IPS-20b (cell line): Measurements from ENCODE around the gene HHIPL2.

Source experiments
- H3K27ac ChIP-seq: one replicate; pipeline ENCODE4 v1.5.1; 2013; ENCODE audit warnings: low read length
- H3K27me3 ChIP-seq: 2 replicates; pipeline ENCODE4 v1.6.1; 2013; ENCODE audit warnings: mild to moderate bottlenecking, low read length, inconsistent platforms; ENCODE audit not compliant: insufficient read depth
- H3K36me3 ChIP-seq: 2 replicates; pipeline ENCODE4 v1.6.1; 2013; ENCODE audit warnings: low read depth, mild to moderate bottlenecking, inconsistent platforms, low read length, moderate library complexity; ENCODE audit not compliant: insufficient read depth
- H3K4me1 ChIP-seq: 2 replicates; pipeline ENCODE4 v1.6.1; 2013; ENCODE audit warnings: mild to moderate bottlenecking, control low read depth, inconsistent platforms, low read length, moderate library complexity; ENCODE audit not compliant: insufficient read depth
- H3K4me3 ChIP-seq: 2 replicates; pipeline ENCODE4 v1.5.1; 2013; ENCODE audit warnings: mild to moderate bottlenecking, low read length, inconsistent platforms
- H3K9ac ChIP-seq: 2 replicates; pipeline ENCODE4 v1.6.1; 2013; ENCODE audit warnings: low read depth, mild to moderate bottlenecking, inconsistent platforms, low read length, moderate library complexity
- H3K9me3 ChIP-seq: 2 replicates; pipeline ENCODE4 v1.6.1; 2013; ENCODE audit warnings: mild to moderate bottlenecking, low read depth, low read length, inconsistent platforms; ENCODE audit not compliant: insufficient read depth

Gene HHIPL2

DNA sequence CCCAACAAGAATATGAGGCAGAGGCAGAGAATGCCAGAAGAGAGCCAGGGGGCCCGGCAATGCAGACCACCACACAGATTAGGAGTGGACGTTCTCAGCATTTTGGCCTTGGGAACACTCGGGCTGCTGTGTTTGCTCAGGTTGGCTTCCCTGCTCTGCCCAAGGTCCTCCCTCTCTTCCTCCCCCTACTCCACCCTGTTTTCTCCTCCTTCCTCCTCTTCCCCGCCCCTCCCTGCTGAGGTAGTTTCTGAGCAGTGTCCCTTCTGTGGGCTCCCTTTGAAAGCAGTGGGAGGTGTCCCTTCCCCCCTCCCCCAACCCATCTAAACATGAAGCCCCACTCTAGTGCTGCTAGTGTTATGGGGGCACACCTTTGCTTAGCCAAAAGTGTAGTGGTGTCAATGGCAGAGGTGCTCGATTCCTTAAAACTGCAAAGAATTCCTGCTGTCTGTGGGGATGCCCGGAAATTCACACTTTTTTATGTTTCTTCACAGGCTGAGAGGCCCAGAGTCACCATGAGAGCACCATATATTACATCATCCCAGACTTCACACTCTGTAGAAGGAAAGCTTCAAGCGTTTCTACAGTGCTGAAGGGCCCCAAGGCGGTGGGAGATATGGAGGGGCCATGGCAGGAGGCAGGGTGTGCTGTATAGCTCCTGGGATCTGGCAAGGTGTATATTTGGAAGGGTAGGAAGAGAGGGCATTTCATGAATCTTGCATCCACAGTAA, at the start of gene HHIPL2:
Gene HHIPL2, minus strand, starts transcription at position 161 of the 728 bp plus-strand sequence. Its CDS starts 60 bp downstream, at position 101.
- Histone ChIP-seq H3K4me1 (peaks cover 5% of the 10 kb centered on the region; the same call in 1 of the 2 replicates), H3K27me3 (no peaks in the 10 kb centered on the region), H3K27ac (no peak within 1 kb of the TSS), H3K36me3 (no peaks in the 10 kb centered on the region), H3K4me3 (no peak within 1 kb of the TSS), H3K9ac (no peak within 1 kb of the TSS), H3K9me3 (no peaks in the 10 kb centered on the region)

DNA sequence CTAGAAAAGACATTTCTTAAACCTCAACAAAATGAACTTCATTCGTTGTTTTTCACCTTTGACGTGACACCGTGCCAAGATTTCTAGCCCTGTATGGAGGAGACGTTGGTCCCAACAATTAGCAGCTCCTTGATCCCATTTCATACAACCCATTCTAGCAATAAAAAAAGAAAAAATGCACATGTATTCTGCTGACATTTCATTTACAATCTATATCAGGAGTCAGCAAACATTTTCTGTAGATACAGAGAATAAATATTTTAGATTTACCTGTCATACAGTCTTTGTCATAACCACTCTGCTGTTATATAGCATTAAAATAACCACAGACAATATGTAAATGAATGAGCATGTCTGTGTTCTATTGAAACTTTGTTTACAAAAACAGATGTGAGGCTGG, 48.8 kb upstream of the HHIPL2 start:
- H3K27me3 ChIP-seq: peaks cover 10% of the 10 kb centered on the region; the same call in 1 of the 2 replicates

DNA sequence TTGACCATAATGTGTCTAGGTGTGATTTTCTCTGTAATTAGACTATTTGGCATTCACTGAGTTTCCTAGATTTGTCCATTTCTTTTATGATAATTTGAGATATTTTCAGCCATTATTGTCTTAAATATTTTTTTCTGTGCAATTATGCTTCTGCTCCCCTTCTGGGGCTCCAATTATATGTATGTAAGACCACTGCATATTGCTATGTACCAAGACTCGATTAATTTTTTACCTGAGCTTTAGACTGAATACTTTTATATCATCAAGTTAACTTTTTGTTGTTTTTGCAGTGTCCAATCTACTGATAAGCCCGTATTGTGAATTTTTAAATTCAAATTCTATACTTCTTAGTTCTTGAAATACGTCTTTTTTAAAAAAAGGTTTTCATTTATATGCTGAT, 46.9 kb upstream of the HHIPL2 start:
- H3K9me3 ChIP-seq: no peaks in the 10 kb centered on the region
- no peak overlapping the region for H3K27ac ChIP-seq
- no peaks in the 10 kb centered on the region for H3K4me1 ChIP-seq
- H3K27me3 ChIP-seq: peaks cover 6% of the 10 kb centered on the region
- no peak overlapping the region for H3K4me3 ChIP-seq
- H3K36me3 ChIP-seq: no peaks in the 10 kb centered on the region
- H3K9ac ChIP-seq: no peak overlapping the region

More for the DNA sequence above, 48.8 kb upstream of the HHIPL2 start:
- H3K4me1 ChIP-seq: no peaks in the 10 kb centered on the region
- no peaks in the 10 kb centered on the region for H3K9me3 ChIP-seq
- no peaks in the 10 kb centered on the region for H3K36me3 ChIP-seq
- no peak overlapping the region for H3K9ac ChIP-seq
- no peak overlapping the region for H3K4me3 ChIP-seq
- H3K27ac ChIP-seq: no peak overlapping the region

DNA sequence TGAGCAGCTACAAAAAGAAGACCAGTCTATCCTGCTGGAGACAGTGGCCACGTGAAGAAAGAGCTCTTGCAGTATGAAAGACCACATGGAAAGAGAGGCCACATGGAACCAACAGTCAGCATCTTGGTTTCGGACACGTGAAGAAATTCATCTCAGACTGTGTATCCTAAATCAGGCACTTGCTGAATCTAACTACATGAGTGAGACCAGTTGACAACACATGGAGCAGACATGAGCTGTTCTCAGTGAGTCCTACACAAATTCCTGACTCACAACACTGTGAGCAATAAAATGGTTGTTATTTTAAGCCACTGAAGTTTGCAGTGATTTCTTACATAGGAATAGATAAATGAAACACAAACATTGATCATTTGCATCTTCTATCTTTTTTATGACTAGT, 44.3 kb upstream of the HHIPL2 start:
- Histone ChIP-seq H3K9me3 (no peaks in the 10 kb centered on the region), H3K4me1 (no peaks in the 10 kb centered on the region; the same call in 1 of the 2 replicates), H3K4me3 (no peak overlapping the region), H3K27ac (no peak overlapping the region), H3K9ac (no peak overlapping the region), H3K36me3 (peaks cover 12% of the 10 kb centered on the region), H3K27me3 (no peaks in the 10 kb centered on the region; the same call in 1 of the 2 replicates)

DNA sequence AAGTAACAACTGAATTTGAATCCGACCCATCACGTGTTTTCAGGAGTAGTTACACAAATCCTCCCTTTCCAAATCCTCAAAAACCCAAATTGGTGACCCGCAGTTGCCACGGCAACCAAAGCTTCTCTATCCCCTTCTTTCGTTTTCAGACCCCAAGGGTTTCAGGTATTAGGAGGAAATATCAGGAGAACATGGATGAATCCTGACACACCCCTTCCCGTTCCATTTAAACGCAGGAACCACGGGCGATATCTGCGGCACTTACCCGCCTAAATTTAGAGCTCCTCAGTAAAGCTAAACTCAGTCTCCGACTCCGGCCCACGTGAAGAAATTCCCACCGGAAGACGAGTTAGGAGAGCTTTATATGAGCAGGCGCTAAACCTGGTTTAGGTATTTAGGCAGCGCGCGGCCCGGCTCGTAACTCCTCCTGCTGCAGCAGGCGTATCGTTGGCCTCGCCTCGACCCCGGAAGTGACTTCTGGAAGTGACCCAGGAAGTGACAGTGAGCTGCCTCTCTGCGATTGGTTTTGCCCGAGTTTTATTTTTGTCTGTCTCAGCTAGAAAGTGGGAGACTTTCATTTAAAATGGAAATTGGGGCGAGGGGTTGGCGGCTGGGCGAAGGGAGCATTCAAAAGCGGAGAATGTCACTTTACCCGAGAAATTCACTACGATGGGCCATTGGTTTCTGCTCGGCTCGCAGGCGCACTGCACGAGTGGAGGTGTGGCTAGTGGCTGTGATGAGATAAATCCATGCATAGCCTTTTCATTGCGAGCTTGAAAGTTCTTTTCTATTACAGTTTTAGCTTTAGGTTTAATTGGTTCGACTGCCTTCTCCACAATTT, 41.8 kb upstream of the HHIPL2 start, which contains the start of gene TAF1A:
Gene TAF1A, minus strand, starts transcription at position 472 of the 841 bp plus-strand sequence.
- peak within 1 kb of the TSS; percentile 92 for H3K9ac ChIP-seq
- H3K27me3 ChIP-seq: no peaks in the 10 kb centered on the region; the same call in 1 of the 2 replicates
- peak within 1 kb of the TSS; percentile 11 for H3K27ac ChIP-seq
- H3K36me3 ChIP-seq: peaks cover 29% of the 10 kb centered on the region
- no peaks in the 10 kb centered on the region; the same call in 1 of the 2 replicates for H3K4me1 ChIP-seq
- H3K4me3 ChIP-seq: peak within 1 kb of the TSS; percentile 94
- H3K9me3 ChIP-seq: no peaks in the 10 kb centered on the region

- Histone ChIP-seq H3K27me3 (no peaks in the 10 kb centered on the region; the same call in 1 of the 2 replicates), H3K9me3 (no peaks in the 10 kb centered on the region), H3K4me1 (no peaks in the 10 kb centered on the region; the same call in 1 of the 2 replicates), H3K27ac (no peak overlapping the region), H3K36me3 (peaks cover 43% of the 10 kb centered on the region), H3K4me3 (peak overlapping the region; percentile 94), H3K9ac (no peak overlapping the region)
Measured at GRCh38 chr1:222588135-222588534, 40.2 kb upstream of the HHIPL2 start.

DNA sequence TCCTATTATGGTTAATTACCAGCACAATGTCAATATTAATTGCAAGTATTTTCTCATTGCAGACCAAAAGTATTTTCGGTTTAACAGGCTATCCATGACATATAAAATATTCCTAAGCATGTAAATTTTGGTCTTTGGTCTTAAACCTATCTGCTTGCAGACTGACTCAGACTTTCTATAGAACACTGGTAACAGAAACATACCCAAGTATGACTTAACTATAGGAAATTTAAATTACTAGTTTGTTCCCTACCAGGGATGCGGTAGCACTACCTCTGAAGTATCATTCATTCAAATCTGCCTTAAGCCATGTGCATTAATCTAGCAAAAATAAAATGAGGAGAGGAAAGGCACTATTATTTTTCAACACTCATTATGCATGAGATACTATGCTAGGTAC, 38.9 kb upstream of the HHIPL2 start:
- Histone ChIP-seq H3K9ac (no peak overlapping the region), H3K4me3 (no peak overlapping the region), H3K4me1 (no peaks in the 10 kb centered on the region; the same call in 1 of the 2 replicates), H3K9me3 (no peaks in the 10 kb centered on the region), H3K36me3 (peaks cover 56% of the 10 kb centered on the region), H3K27ac (no peak overlapping the region), H3K27me3 (no peaks in the 10 kb centered on the region; the same call in 1 of the 2 replicates)

DNA sequence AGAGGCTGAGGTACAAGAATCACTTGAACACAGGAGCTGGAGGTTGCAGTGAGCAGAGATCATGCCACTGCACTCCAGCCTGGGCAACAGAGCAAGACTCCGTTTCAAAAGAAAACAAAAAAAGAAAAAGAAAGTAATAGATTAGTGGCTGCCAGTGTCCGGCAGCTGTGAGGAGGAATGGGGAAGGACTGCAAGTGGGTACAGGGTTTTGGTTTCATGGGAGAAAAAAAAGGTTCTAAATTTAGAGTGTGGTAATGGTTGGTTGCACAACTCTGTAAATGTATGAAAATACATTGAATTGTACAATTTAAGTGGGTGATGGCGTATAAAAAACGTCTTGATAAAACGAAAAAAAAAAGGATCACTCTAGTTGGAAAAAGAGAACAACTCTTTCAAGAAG, 35.2 kb upstream of the HHIPL2 start:
- Histone ChIP-seq H3K9ac (no peak overlapping the region), H3K4me3 (no peak overlapping the region), H3K4me1 (no peaks in the 10 kb centered on the region), H3K9me3 (no peaks in the 10 kb centered on the region), H3K36me3 (peaks cover 70% of the 10 kb centered on the region), H3K27me3 (no peaks in the 10 kb centered on the region), H3K27ac (no peak overlapping the region)

- H3K27ac ChIP-seq: no peak overlapping the region
- H3K9me3 ChIP-seq: no peaks in the 10 kb centered on the region
- H3K9ac ChIP-seq: no peak overlapping the region
- H3K4me3 ChIP-seq: no peak overlapping the region
- H3K4me1 ChIP-seq: no peaks in the 10 kb centered on the region
- peaks cover 70% of the 10 kb centered on the region for H3K36me3 ChIP-seq
- no peaks in the 10 kb centered on the region for H3K27me3 ChIP-seq
Measured at GRCh38 chr1:222582099-222582774, 34.3 kb upstream of the HHIPL2 start.

DNA sequence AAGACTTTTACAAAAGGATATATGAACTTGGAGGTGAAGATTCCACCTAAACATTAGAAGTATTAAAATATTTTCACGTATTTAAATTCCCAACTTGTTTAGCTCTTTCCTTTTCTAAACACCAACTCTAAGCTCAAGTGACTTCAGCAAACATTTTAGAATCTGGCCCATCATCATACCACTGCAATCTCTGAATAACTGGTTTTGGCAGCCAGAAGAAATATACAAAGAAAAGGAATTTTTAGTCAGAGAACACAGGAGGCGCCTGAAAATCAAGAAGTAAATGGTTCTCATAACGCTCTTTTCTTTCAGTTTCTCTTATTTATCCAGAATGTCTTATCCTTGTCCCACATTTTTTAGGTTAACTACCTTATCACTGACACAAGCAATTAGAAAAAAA, 31.4 kb upstream of the HHIPL2 start:
- no peak overlapping the region for H3K9ac ChIP-seq
- peaks cover 77% of the 10 kb centered on the region for H3K36me3 ChIP-seq
- H3K4me1 ChIP-seq: no peaks in the 10 kb centered on the region
- H3K9me3 ChIP-seq: no peaks in the 10 kb centered on the region
- no peaks in the 10 kb centered on the region for H3K27me3 ChIP-seq
- H3K4me3 ChIP-seq: no peak overlapping the region
- H3K27ac ChIP-seq: no peak overlapping the region

DNA sequence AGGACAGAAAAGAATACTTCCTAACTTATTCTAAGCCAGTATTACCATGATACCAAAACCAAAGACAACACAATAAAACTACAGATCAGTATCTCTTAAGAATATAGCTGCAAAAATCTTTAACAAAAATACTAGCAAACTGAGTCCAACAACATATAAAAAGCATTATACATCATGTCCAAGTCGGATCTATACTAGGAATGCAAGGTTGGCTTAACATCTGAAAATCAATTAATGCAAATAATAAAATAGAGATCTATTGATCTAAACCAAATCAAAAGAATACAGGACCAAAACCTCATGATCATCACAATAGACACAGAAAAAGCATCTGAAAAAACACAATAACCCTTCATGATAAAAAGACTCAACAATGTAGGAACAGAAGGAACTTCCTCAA, 22.9 kb upstream of the HHIPL2 start:
- no peak overlapping the region for H3K27ac ChIP-seq
- no peaks in the 10 kb centered on the region for H3K9me3 ChIP-seq
- H3K36me3 ChIP-seq: peaks cover 78% of the 10 kb centered on the region
- H3K9ac ChIP-seq: no peak overlapping the region
- no peak overlapping the region for H3K4me3 ChIP-seq
- H3K27me3 ChIP-seq: no peaks in the 10 kb centered on the region
- no peaks in the 10 kb centered on the region for H3K4me1 ChIP-seq
